ENCODE results near the gene PI16. TPM values are rescaled to one million over a fixed set of nuclear protein-coding genes. Genes with fewer than 3 reads are reported as not detected.
A peak's percentile ranks its signal among the peaks of the same experiment; 100 is the strongest.

The PI16 gene
- total and polyA plus RNA-seq, 9 donors: 0.12 to 43.1 (median 3.1) TPM; not detected in 1

DNA sequence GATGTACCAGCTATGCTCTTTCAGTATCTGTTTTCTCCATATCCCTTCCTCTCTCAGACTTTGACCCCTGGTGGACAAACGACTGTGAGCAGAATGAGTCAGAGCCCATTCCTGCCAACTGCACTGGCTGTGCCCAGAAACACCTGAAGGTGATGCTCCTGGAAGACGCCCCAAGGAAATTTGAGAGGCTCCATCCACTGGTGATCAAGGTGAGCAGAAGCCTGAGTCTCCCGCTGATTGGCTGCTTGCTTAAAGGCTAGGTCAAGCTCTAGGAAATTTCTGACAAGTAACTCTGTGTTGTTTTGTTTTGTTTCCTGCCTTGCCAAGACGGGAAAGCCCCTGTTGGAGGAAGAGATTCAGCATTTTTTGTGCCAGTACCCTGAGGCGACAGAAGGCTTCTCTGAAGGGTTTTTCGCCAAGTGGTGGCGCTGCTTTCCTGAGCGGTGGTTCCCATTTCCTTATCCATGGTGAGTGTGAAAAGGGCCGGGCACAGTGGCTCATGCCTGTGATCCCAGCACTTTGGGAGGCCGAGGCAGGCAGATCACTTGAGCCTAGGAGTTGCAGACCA, 40.2 kb upstream of the PI16 start:
- Histone ChIP-seq H3K27me3 (no peaks in the 10 kb centered on the region), H3K4me3 (no peak overlapping the region), H3K9me3 (no peaks in the 10 kb centered on the region), H3K36me3 (no peaks in the 10 kb centered on the region), H3K4me1 (ENCODE audit: insufficient read depth) (peaks cover 16% of the 10 kb centered on the region), H3K27ac (no peak overlapping the region)
- intact Hi-C loops (cut with DNase I): no loop called here
- WGBS, 3 donors: 68 to 80% (median 76%) methylated on average over 10 of the region's 10 CpGs
- DNase-seq: no peak
- TF ChIP-seq POLR2A (IDR thresholded peaks at IDR 0.05): no peak
- TF ChIP-seq EP300 (IDR thresholded peaks at IDR 0.05): no peak
- TF ChIP-seq, protein P1, sequence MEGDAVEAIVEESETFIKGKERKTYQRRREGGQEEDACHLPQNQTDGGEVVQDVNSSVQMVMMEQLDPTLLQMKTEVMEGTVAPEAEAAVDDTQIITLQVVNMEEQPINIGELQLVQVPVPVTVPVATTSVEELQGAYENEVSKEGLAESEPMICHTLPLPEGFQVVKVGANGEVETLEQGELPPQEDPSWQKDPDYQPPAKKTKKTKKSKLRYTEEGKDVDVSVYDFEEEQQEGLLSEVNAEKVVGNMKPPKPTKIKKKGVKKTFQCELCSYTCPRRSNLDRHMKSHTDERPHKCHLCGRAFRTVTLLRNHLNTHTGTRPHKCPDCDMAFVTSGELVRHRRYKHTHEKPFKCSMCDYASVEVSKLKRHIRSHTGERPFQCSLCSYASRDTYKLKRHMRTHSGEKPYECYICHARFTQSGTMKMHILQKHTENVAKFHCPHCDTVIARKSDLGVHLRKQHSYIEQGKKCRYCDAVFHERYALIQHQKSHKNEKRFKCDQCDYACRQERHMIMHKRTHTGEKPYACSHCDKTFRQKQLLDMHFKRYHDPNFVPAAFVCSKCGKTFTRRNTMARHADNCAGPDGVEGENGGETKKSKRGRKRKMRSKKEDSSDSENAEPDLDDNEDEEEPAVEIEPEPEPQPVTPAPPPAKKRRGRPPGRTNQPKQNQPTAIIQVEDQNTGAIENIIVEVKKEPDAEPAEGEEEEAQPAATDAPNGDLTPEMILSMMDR (IDR thresholded peaks at IDR 0.05): no peak

DNA sequence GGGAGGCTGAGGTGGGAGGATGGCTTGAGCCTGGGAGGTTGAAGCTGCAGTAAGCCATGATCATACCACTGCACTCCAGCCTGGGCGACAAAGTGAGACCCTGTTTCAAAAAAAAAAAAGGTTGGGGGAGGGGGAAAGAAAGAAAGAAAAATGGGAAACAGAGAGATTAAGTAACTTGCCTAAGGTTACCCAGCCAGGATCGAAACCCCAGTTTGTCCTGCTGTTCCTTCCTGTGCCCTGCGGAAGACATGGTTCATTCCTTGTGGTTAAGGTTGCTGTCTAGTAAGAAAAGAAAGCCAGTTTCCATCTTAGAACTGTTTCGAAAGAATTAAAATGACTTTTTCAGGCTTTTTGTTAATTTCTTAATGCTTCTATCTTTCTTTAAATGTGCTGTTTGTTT, 38.9 kb upstream of the PI16 start:
- no peaks in the 10 kb centered on the region for H3K9me3 ChIP-seq
- H3K27ac ChIP-seq: no peak overlapping the region
- H3K4me3 ChIP-seq: no peak overlapping the region
- H3K36me3 ChIP-seq: no peaks in the 10 kb centered on the region
- WGBS, 3 donors: 91 to 96% (median 95%) methylated on average over 4 of the region's 4 CpGs
- H3K27me3 ChIP-seq: no peaks in the 10 kb centered on the region
- DNase-seq: peak in 1 of 5 donors; percentile 4
- intact Hi-C loops (cut with DNase I): no loop called here
- no peak for TF ChIP-seq EP300 (IDR thresholded peaks at IDR 0.05)
- TF ChIP-seq, protein P1 (IDR thresholded peaks at IDR 0.05): no peak
- TF ChIP-seq POLR2A (IDR thresholded peaks at IDR 0.05): no peak
- peaks cover 16% of the 10 kb centered on the region for H3K4me1 ChIP-seq (ENCODE audit: insufficient read depth)

DNA sequence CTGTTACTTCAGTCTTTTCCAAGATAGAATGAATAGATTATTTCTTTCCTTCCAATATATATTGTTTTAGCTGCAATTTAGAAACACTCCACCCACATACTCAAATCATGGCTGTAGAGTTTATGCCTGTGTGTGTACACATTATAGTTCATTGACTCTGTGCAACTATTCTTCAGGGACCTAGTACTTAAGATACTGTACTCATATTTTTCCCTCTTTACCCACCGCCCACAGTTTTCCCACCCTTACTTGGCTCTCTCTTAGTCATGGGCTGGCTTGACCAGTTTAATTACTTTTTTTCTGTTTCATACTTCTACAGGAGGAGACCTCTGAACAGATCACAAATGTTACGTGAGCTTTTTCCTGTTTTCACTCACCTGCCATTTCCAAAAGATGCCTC, 38.4 kb upstream of the PI16 start:
- 67 to 70% (median 68%) methylated on average over 2 of the region's 2 CpGs for WGBS, 3 donors
- intact Hi-C loops (cut with DNase I): no loop called here
- no peak overlapping the region for H3K4me3 ChIP-seq
- H3K27ac ChIP-seq: peak overlapping the region in 1 of 2 donors; percentile 92
- H3K36me3 ChIP-seq: no peaks in the 10 kb centered on the region
- peaks cover 16% of the 10 kb centered on the region for H3K4me1 ChIP-seq (ENCODE audit: insufficient read depth)
- no peaks in the 10 kb centered on the region for H3K27me3 ChIP-seq
- no peak for TF ChIP-seq POLR2A (IDR thresholded peaks at IDR 0.05)
- TF ChIP-seq, protein P1 (IDR thresholded peaks at IDR 0.05): no peak
- TF ChIP-seq EP300 (IDR thresholded peaks at IDR 0.05): no peak
- no peak for DNase-seq
- no peaks in the 10 kb centered on the region for H3K9me3 ChIP-seq

DNA sequence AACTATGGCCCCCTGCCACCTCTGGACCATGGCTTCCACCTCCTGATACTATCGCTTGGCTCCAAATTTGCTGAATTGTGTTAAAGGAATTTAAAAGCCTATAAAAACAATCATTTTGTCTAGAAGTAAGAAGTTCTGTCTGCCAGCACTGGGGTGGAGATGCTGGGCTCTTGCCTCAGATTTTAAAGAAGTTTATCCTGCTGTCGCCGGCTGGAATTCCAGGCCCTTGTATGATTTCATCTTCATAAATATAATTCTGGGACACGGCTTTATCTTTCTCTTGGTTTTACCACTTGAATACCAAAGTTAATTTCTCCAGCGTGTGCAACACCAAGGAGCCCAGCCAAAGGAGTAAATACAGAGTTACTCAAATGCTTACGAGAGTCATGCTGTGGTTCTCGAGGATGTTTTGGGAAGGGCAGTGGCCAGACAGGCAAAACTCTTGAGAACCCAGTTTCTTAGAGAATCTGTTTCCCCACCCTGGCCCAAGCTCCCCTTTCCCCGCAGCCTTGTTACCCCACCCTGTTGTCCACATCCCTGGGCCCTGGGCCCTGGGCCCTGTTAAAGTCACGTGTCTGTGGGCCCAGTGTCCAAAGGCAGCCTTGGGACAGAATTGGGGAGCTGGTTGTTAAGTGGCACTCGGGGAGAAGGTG, 36.9 kb upstream of the PI16 start:
- Histone ChIP-seq H3K9me3 (no peaks in the 10 kb centered on the region), H3K4me1 (ENCODE audit: insufficient read depth) (peaks cover 15% of the 10 kb centered on the region), H3K4me3 (no peak overlapping the region), H3K36me3 (no peaks in the 10 kb centered on the region), H3K27ac (peak overlapping the region; percentile 71 to 92), H3K27me3 (no peaks in the 10 kb centered on the region)
- 24 to 33% (median 29%) methylated on average over 10 of the region's 10 CpGs for WGBS, 3 donors
- peak in 3 of 5 donors; percentile 38 to 55 (median 48) for DNase-seq
- TF ChIP-seq POLR2A (IDR thresholded peaks at IDR 0.05): no peak
- intact Hi-C loops (cut with DNase I): no loop called here

DNA sequence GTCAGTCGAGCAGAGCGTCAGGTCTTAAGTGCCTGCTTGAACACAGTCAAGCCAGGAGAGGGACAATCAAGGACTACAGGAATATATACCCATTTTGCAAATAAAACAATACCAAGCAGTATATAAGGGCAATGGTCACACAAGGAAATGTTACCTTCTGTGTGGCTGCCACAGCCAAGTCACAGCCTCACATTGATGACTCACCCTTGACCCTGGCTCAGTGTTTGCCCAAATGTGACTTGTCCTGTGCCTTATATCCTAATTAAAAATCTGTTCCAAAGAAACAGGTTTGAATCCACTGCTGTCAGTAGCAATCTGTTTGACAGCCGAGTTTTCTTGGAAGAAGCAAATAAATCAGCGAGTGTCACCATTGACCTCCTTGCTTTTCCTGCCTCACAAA, 34.5 kb upstream of the PI16 start:
- 87 to 90% (median 89%) methylated on average over 4 of the region's 4 CpGs for WGBS, 3 donors
- peaks cover 13% of the 10 kb centered on the region for H3K4me1 ChIP-seq (ENCODE audit: insufficient read depth)

More for the DNA sequence above, 34.5 kb upstream of the PI16 start:
- no peaks in the 10 kb centered on the region for H3K27me3 ChIP-seq
- no peak for TF ChIP-seq POLR2A (IDR thresholded peaks at IDR 0.05)
- TF ChIP-seq, protein P1 (IDR thresholded peaks at IDR 0.05): no peak
- TF ChIP-seq EP300 (IDR thresholded peaks at IDR 0.05): no peak
- H3K4me3 ChIP-seq: no peak overlapping the region
- intact Hi-C loops (cut with DNase I): no loop called here
- H3K9me3 ChIP-seq: no peaks in the 10 kb centered on the region
- DNase-seq: peak in 1 of 5 donors; percentile 6
- H3K27ac ChIP-seq: no peak overlapping the region
- no peaks in the 10 kb centered on the region for H3K36me3 ChIP-seq

Measured in ovary (tissue), 9 donors.